ENCODE data around the gene PTCHD1.

- TF ChIP-seq ZBTB10 (CRISPR knock-in tag; IDR thresholded peaks at IDR 0.05; ENCODE audit: borderline replicate concordance) (no peak), PRDM15 (CRISPR knock-in tag; IDR thresholded peaks at IDR 0.05) (no peak)
Observed at GRCh38 chrX:23376581-23376980, 41.9 kb downstream of the PTCHD1 start.
